ENCODE measurements around the gene LIPJ.

Gene LIPJ

GRCh38 chr10:88608780-88609179 lies 22.2 kb downstream of the LIPJ start:
- DNase-seq (ENCODE audit: extremely low spot score), result no peak
- CTCF ChIA-PET, result interaction anchor here (1.3 to 1.7 kb wide), 2 partner anchors 28 to 202 kb away, joined by 3 read pairs; no protein-coding TSS in a partner anchor
- no peak for TF ChIP-seq CTCF (IDR thresholded peaks at IDR 0.05; ENCODE audit: control extremely low read depth, extremely low read depth, low read depth, missing control alignments)

GRCh38 chr10:88616250-88616977 lies 29.9 kb downstream of the LIPJ start:
- ChIA-PET POLR2A (no interaction called here), CTCF (interaction anchor here (1.0 to 1.5 kb wide), 6 partner anchors 19 to 317 kb away, joined by 3 to 5 read pairs (median 4); partner anchors contain the start of gene RNLS)
- no peak for TF ChIP-seq CTCF (IDR thresholded peaks at IDR 0.05; ENCODE audit: control extremely low read depth, extremely low read depth, low read depth, missing control alignments)
- no peak for DNase-seq (ENCODE audit: extremely low spot score)

More at GRCh38 chr10:88608780-88609179, 22.2 kb downstream of the LIPJ start:
- POLR2A ChIA-PET, result no interaction called here

GRCh38 chr10:88617772-88618300 lies 31.3 kb downstream of the LIPJ start:
- ChIA-PET POLR2A (no interaction called here), CTCF (interaction anchor here (0.8 to 1.6 kb wide), 6 partner anchors 23 to 193 kb away, joined by 3 to 5 read pairs (median 3); partner anchors contain the start of gene RNLS)
- TF ChIP-seq CTCF (IDR thresholded peaks at IDR 0.05; ENCODE audit: control extremely low read depth, extremely low read depth, low read depth, missing control alignments), result no peak
- no peak for DNase-seq (ENCODE audit: extremely low spot score)

GRCh38 chr10:88618496-88618895 lies 31.9 kb downstream of the LIPJ start:
- TF ChIP-seq CTCF (IDR thresholded peaks at IDR 0.05; ENCODE audit: control extremely low read depth, extremely low read depth, low read depth, missing control alignments), result no peak
- POLR2A ChIA-PET, result interaction anchor here (0.7 kb wide), 1 partner anchor 288 kb away, joined by 3 read pairs; no protein-coding TSS in a partner anchor
- CTCF ChIA-PET, result interaction anchor here (1.0 to 1.6 kb wide), 4 partner anchors 50 to 217 kb away, joined by 3 read pairs; no protein-coding TSS in a partner anchor
- DNase-seq (ENCODE audit: extremely low spot score), result no peak

GRCh38 chr10:88620441-88620840 lies 33.9 kb downstream of the LIPJ start:
- ChIA-PET POLR2A (no interaction called here), CTCF (interaction anchor here (0.9 kb wide), 1 partner anchor 67 kb away, joined by 3 read pairs; no protein-coding TSS in a partner anchor)
- no peak for TF ChIP-seq CTCF (IDR thresholded peaks at IDR 0.05; ENCODE audit: control extremely low read depth, extremely low read depth, low read depth, missing control alignments)
- DNase-seq (ENCODE audit: extremely low spot score), result no peak

- POLR2A ChIA-PET, result no interaction called here
- CTCF ChIA-PET, result no interaction called here
- no peak for TF ChIP-seq CTCF (IDR thresholded peaks at IDR 0.05; ENCODE audit: control extremely low read depth, extremely low read depth, low read depth, missing control alignments)
- DNase-seq (ENCODE audit: extremely low spot score), result no peak
Measured at GRCh38 chr10:88623835-88624234, 37.3 kb downstream of the LIPJ start.
